Common myeloid progenitor, CD34-positive (primary cell): ENCODE results near the gene DEPDC1.

ENCODE experiments used
- CTCF ChIA-PET: fragments of 350-600 bp; sonication (Branson Sonifier 250); formaldehyde crosslinking; loops from one replicate; lab custom pipeline; 2021; ENCODE audit warnings: antibody characterized with exemption; lab: Charles Lee
- POLR2A ChIA-PET: fragments of 350-600 bp; sonication (Branson Sonifier 250); formaldehyde crosslinking; loops from one replicate; lab custom pipeline; 2021; ENCODE audit warnings: antibody characterized with exemption; lab: Charles Lee
- DNase-seq, 3 donors: peaks; one replicate each; pipeline versions ENCODE4 v3.0.0 to v3.0.0-alpha.2; 2013
- H3K27ac ChIP-seq, 2 experiments: 1 replicate in 1 of 2; 2 replicates in 1 of 2; pipeline ENCODE4 v1.7.0; 2013; ENCODE audit warnings: inconsistent platforms in 2 of 2, low read length in 2 of 2, mild to moderate bottlenecking in 2 of 2, low read depth in 1 of 2, moderate library complexity in 1 of 2; ENCODE audit not compliant: severe bottlenecking in 2 of 2, insufficient read depth in 1 of 2, poor library complexity in 1 of 2
- H3K27me3 ChIP-seq, 5 experiments: replicated peaks in 2 of 5; 1 replicate in 3 of 5; 2 replicates in 2 of 5; pipeline versions ENCODE4 v1.6.1 to v1.7.0; 2013; ENCODE audit warnings: low read length in 4 of 5, mild to moderate bottlenecking in 2 of 5, moderate library complexity in 2 of 5, inconsistent platforms in 1 of 5; ENCODE audit not compliant: insufficient read depth in 5 of 5, control insufficient read depth in 4 of 5
- H3K36me3 ChIP-seq, 4 experiments: 1 replicate in 2 of 4; 2 replicates in 2 of 4; pipeline versions ENCODE4 v1.6.1 to v1.7.0; 2013; ENCODE audit warnings: low read length in 3 of 4, control low read depth in 1 of 4, mild to moderate bottlenecking in 1 of 4; ENCODE audit not compliant: control insufficient read depth in 4 of 4, insufficient read depth in 4 of 4
- H3K4me1 ChIP-seq, 4 experiments: 1 replicate in 3 of 4; 2 replicates in 1 of 4; pipeline versions ENCODE4 v1.6.1 to v1.7.1; 2013; ENCODE audit warnings: low read length in 3 of 4, mild to moderate bottlenecking in 3 of 4, control low read depth in 1 of 4, inconsistent platforms in 1 of 4, moderate library complexity in 1 of 4; ENCODE audit not compliant: control insufficient read depth in 4 of 4, insufficient read depth in 4 of 4; ENCODE audit errors: control extremely low read depth in 1 of 4
- H3K4me3 ChIP-seq, 7 experiments: 1 replicate in 4 of 7; 2 replicates in 3 of 7; pipeline versions ENCODE4 v1.5.1 to v1.7.0; 2013; ENCODE audit warnings: mild to moderate bottlenecking in 7 of 7, low read length in 6 of 7, moderate library complexity in 6 of 7, inconsistent platforms in 2 of 7, low read depth in 2 of 7, control low read depth in 1 of 7; ENCODE audit not compliant: insufficient read depth in 4 of 7, control insufficient read depth in 1 of 7; ENCODE audit errors: extremely low read depth in 1 of 7
- H3K9me3 ChIP-seq, 5 experiments: 1 replicate in 4 of 5; 2 replicates in 1 of 5; pipeline versions ENCODE4 v1.6.1 to v1.7.1; 2013; ENCODE audit warnings: low read length in 4 of 5, mild to moderate bottlenecking in 2 of 5, inconsistent platforms in 1 of 5, low read depth in 1 of 5, moderate library complexity in 1 of 5; ENCODE audit not compliant: control insufficient read depth in 4 of 5, insufficient read depth in 2 of 5; ENCODE audit errors: control extremely low read depth in 1 of 5
- WGBS: methylation state at CpG from one replicate; pipeline ENCODE4 v1.1.5; 2013; ENCODE audit not compliant: insufficient coverage; 5-methylcytosine and 5-hydroxymethylcytosine counted together

DEPDC1 gene

GRCh38 chr1:68459091-68459490 lies 37.8 kb downstream of the DEPDC1 start:
- no peak overlapping the region for H3K27ac ChIP-seq
- peaks cover 0 to 2% (median 2%) of the 10 kb centered on the region in 5 experiments for H3K9me3 ChIP-seq
- no peaks in the 10 kb centered on the region for H3K36me3 ChIP-seq
- ChIA-PET CTCF (interaction anchor here (1.1 kb wide), 1 partner anchor 11 kb away, joined by 4 read pairs; no protein-coding TSS in a partner anchor), POLR2A (no interaction called here)
- H3K4me3 ChIP-seq, result no peak overlapping the region
- DNase-seq, result no peak
- WGBS, result 100% methylated on average over 1 of the region's 2 CpGs
- no peaks in the 10 kb centered on the region for H3K4me1 ChIP-seq
- peaks cover 0 to 3% (median 0%) of the 10 kb centered on the region in 5 experiments for H3K27me3 ChIP-seq

GRCh38 chr1:68456202-68456601 lies 40.7 kb downstream of the DEPDC1 start:
- no peak for DNase-seq
- 100% methylated on average over 1 of the region's 1 CpG for WGBS

GRCh38 chr1:68454534-68454933 lies 42.3 kb downstream of the DEPDC1 start:
- ChIA-PET POLR2A (no interaction called here), CTCF (no interaction called here)
- Histone ChIP-seq H3K27ac (no peak overlapping the region), H3K9me3 (no peaks in the 10 kb centered on the region), H3K4me1 (no peaks in the 10 kb centered on the region), H3K27me3 (peaks cover 0 to 3% (median 0%) of the 10 kb centered on the region in 5 experiments), H3K36me3 (no peaks in the 10 kb centered on the region), H3K4me3 (no peak overlapping the region)
- no CpG with 5 or more reads among the region's 2 CpGs for WGBS
- DNase-seq, result no peak

More at GRCh38 chr1:68456202-68456601, 40.7 kb downstream of the DEPDC1 start:
- Histone ChIP-seq H3K9me3 (no peaks in the 10 kb centered on the region), H3K36me3 (no peaks in the 10 kb centered on the region), H3K27me3 (peaks cover 0 to 3% (median 0%) of the 10 kb centered on the region in 5 experiments), H3K4me3 (no peak overlapping the region), H3K27ac (no peak overlapping the region), H3K4me1 (no peaks in the 10 kb centered on the region)
- POLR2A ChIA-PET, result no interaction called here
- CTCF ChIA-PET, result interaction anchor here (0.8 kb wide), 1 partner anchor 1282 kb away, joined by 3 read pairs; no protein-coding TSS in a partner anchor

- no peak overlapping the region for H3K27ac ChIP-seq
- 96% methylated on average over 6 of the region's 8 CpGs for WGBS
- POLR2A ChIA-PET, result no interaction called here
- H3K27me3 ChIP-seq, result peaks cover 0 to 3% (median 0%) of the 10 kb centered on the region in 5 experiments
- H3K9me3 ChIP-seq, result no peaks in the 10 kb centered on the region
- no peak overlapping the region for H3K4me3 ChIP-seq
- H3K4me1 ChIP-seq, result no peaks in the 10 kb centered on the region
- DNase-seq, result no peak
- CTCF ChIA-PET, result interaction anchor here (1.0 kb wide), 1 partner anchor 10 kb away, joined by 3 read pairs; no protein-coding TSS in a partner anchor
- H3K36me3 ChIP-seq, result no peaks in the 10 kb centered on the region
Measured at GRCh38 chr1:68453060-68453670, 43.7 kb downstream of the DEPDC1 start.

- no peak within 1 kb of the TSS for H3K4me3 ChIP-seq
Measured at GRCh38 chr1:68449901-68450300, 47.0 kb downstream of the DEPDC1 start, which contains the start of gene RPE65. Gene RPE65 (minus strand): TSS chr1:68449954. CDS start chr1:68449905, 49 bp downstream.

GRCh38 chr1:68448365-68448764 lies 48.5 kb downstream of the DEPDC1 start:
- no peaks in the 10 kb centered on the region for H3K27me3 ChIP-seq
- ChIA-PET CTCF (no interaction called here), POLR2A (no interaction called here)
- H3K4me3 ChIP-seq, result no peak overlapping the region
- H3K36me3 ChIP-seq, result no peaks in the 10 kb centered on the region
- WGBS, result 90% methylated on average over 6 of the region's 7 CpGs
- no peaks in the 10 kb centered on the region for H3K9me3 ChIP-seq
- H3K4me1 ChIP-seq, result no peaks in the 10 kb centered on the region
- no peak for DNase-seq
- no peak overlapping the region for H3K27ac ChIP-seq

More at GRCh38 chr1:68449901-68450300, 47.0 kb downstream of the DEPDC1 start, which contains the start of gene RPE65:
- ChIA-PET CTCF (interaction anchor here (1.2 kb wide), 1 partner anchor 18 kb away, joined by 3 read pairs; no protein-coding TSS in a partner anchor), POLR2A (no interaction called here)
- Histone ChIP-seq H3K27me3 (peaks cover 0 to 3% (median 0%) of the 10 kb centered on the region in 5 experiments), H3K27ac (no peak within 1 kb of the TSS), H3K36me3 (no peaks in the 10 kb centered on the region), H3K9me3 (no peaks in the 10 kb centered on the region), H3K4me1 (no peaks in the 10 kb centered on the region)
- whole genome bisulfite sequencing, result no CpG with 5 or more reads among the region's 1 CpG
- no peak for DNase-seq

GRCh38 chr1:68445709-68446108 lies 51.2 kb downstream of the DEPDC1 start:
- CTCF ChIA-PET, result interaction anchor here (1.9 kb wide), 1 partner anchor 329 kb away, joined by 8 read pairs; no protein-coding TSS in a partner anchor
- WGBS, result 96% methylated on average over 6 of the region's 6 CpGs

More at GRCh38 chr1:68445709-68446108, 51.2 kb downstream of the DEPDC1 start:
- Histone ChIP-seq H3K27me3 (peaks cover 0 to 2% (median 0%) of the 10 kb centered on the region in 5 experiments), H3K36me3 (no peaks in the 10 kb centered on the region), H3K27ac (no peak overlapping the region), H3K4me3 (no peak overlapping the region), H3K4me1 (no peaks in the 10 kb centered on the region), H3K9me3 (no peaks in the 10 kb centered on the region)
- POLR2A ChIA-PET, result no interaction called here
- DNase-seq, result no peak
